GM10266 (cell line): Measurements from ENCODE around the gene VPREB3.

Experiments used
- DNase-seq: peaks from one replicate; pipeline ENCODE4 v3.0.0; 2012; ENCODE audit errors: extremely low spot score
- CTCF ChIP-seq: IDR thresholded peaks from 2 replicates; pipeline ENCODE4 v1.5.1; 2012; ENCODE audit warnings: mild to moderate bottlenecking, low read depth; ENCODE audit not compliant: control insufficient read depth, insufficient read depth; ENCODE audit errors: missing control alignments

The VPREB3 gene

GRCh38 chr22:23787600-23787896 lies 33.3 kb upstream of the VPREB3 start:
- DNase-seq = no peak
- no peak for TF ChIP-seq CTCF

- TF ChIP-seq CTCF = no peak
- DNase-seq = peak; percentile 97
Observed at GRCh38 chr22:23786752-23787599, 32.8 kb upstream of the VPREB3 start, which contains the start of gene SMARCB1. SMARCB1 (plus strand) TSS chr22:23786966; CDS start chr22:23787170, 204 bp downstream.

- no peak for TF ChIP-seq CTCF
- DNase-seq = no peak
Observed at GRCh38 chr22:23786261-23786710, 32.1 kb upstream of the VPREB3 start.

GRCh38 chr22:23784215-23784732 lies 30.0 kb upstream of the VPREB3 start:
- no peak for TF ChIP-seq CTCF
- DNase-seq = no peak

- no peak for TF ChIP-seq CTCF
- DNase-seq = no peak
Observed at GRCh38 chr22:23783265-23784150, 29.3 kb upstream of the VPREB3 start.

GRCh38 chr22:23782703-23783102 lies 28.5 kb upstream of the VPREB3 start:
- TF ChIP-seq CTCF = no peak
- no peak for DNase-seq
